Esophagus squamous epithelium (tissue), 5 donors: ENCODE measurements around the gene IFRD1. TPM values are rescaled to one million over a fixed set of nuclear protein-coding genes. Genes with fewer than 3 reads are reported as not detected.

Source experiments
- DNase-seq: peaks from one replicate; lab custom pipeline; 2025; lab: John Stamatoyannopoulos, UW
- H3K27ac ChIP-seq, 4 donors: fragments of 200-600 bp; sonication (generic); one replicate each; pipeline ENCODE4 v1.5.1; 2016 to 2019; ENCODE audit warnings: mild to moderate bottlenecking in 1 of 4
- H3K27me3 ChIP-seq, 4 donors: fragments of 200-600 bp; sonication (generic); 1 replicate in 3 of 4; 2 replicates in 1 of 4; pipeline versions ENCODE4 v1.5.1 to v1.6.0; 2017 to 2021; ENCODE audit warnings: antibody characterized with exemption in 1 of 4
- H3K36me3 ChIP-seq, 3 donors: fragments of 200-600 bp; sonication (generic); one replicate each; pipeline ENCODE4 v1.5.1; 2016 to 2019
- H3K4me1 ChIP-seq, 3 donors: fragments of 200-600 bp; sonication (generic); one replicate each; pipeline ENCODE4 v1.5.1; 2017 to 2019
- H3K4me3 ChIP-seq, 4 donors: fragments of 200-600 bp; sonication (generic); 1 replicate in 3 of 4; 2 replicates in 1 of 4; pipeline ENCODE4 v1.5.1; 2016 to 2019; ENCODE audit warnings: mild to moderate bottlenecking in 2 of 4, moderate library complexity in 1 of 4
- H3K9me3 ChIP-seq, 3 donors: fragments of 200-600 bp; sonication (generic); one replicate each; pipeline ENCODE4 v1.5.1; 2016 to 2019
- POLR2A ChIP-seq, 4 donors: fragments of 450-650 bp; IDR thresholded peaks; one replicate each; pipeline ENCODE4 v1.6.1; 2017; ENCODE audit warnings: antibody characterized with exemption in 4 of 4, mild to moderate bottlenecking in 4 of 4, moderate library complexity in 3 of 4
- WGBS, 2 donors: methylation state at CpG; one replicate each; pipeline ENCODE4 v1.1.5; 2018; 5-methylcytosine and 5-hydroxymethylcytosine counted together
- intact Hi-C: fragments of 100-400 bp; cut with DNase I; formaldehyde crosslinking; loops from one replicate; pipeline ENCODE4 v1.15.0; 2022
- small RNA-seq, 4 donors: library from RNA; depleted of rRNA; stranded (forward); fragments of <200 nt; gene quantifications; one replicate each; pipeline ENCODE3, GENCODE V24; 2016
- total RNA-seq, 4 donors: library from RNA; depleted of rRNA; stranded (reverse); fragments of >200 nt; gene quantifications; one replicate each; pipeline ENCODE4 v1.1.0, GENCODE V29; 2016
- donor health status: DM: yes; HTN: yes; CAD: no.

IFRD1 gene
- total RNA-seq, 4 donors from 2014 or later, result 19.4 to 52.1 (median 31.1) TPM

DNA sequence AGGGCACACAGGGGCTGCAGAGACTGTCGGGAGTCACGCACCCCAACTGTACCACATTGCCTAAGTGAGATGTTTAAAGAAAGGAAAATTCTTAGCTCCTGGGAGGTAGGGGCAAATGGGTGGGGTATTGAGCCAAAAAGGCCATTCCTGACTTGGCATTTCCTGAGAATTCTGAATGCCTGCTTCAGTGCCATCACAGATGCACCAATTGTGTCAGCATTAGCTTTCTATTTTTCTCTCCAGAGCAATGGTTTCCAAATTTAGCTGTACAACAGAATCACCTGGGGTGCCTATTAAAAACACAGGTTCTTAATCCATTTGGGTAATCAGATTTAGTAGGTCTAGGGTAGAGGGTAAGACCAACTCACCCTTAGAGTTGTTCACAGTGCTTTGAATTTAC is 73.6 kb downstream of the IFRD1 start:
- TF ChIP-seq POLR2A (IDR thresholded peaks at IDR 0.05), result no peak
- Histone ChIP-seq H3K36me3 (no peaks in the 10 kb centered on the region), H3K9me3 (no peaks in the 10 kb centered on the region), H3K27ac (no peak overlapping the region), H3K4me1 (no peaks in the 10 kb centered on the region), H3K4me3 (no peak overlapping the region), H3K27me3 (no peaks in the 10 kb centered on the region)
- WGBS, 2 donors, result 95 to 100% methylated on average over 2 of the region's 2 CpGs
- DNase-seq, result no peak
- intact Hi-C loops, result no loop called here

Small RNA genes lying within 50 kb of the gene (small RNA-seq; reads per million reads assigned to genes)
- gene AC079741.1, result 0 reads per million in 4 donors

Other genes with a start within 250 kb of the IFRD1 start
- gene DOCK4, start 244.1 kb upstream of the IFRD1 start, total RNA-seq, result 10 to 100 TPM in 3 of 4 donors, 1 to 10 TPM in 1; 9.9 to 30.9 (median 13.7) TPM
- 10 to 100 TPM in 3 of 4 donors, 1 to 10 TPM in 1; 7.3 to 32.0 (median 19.6) TPM for gene ZNF277, start 243.8 kb upstream of the IFRD1 start, total RNA-seq
- 1 to 10 TPM in 2 of 4 donors, under 1 TPM in 2; 0.40 to 2.7 (median 1.4) TPM for gene LSMEM1, start 30.5 kb downstream of the IFRD1 start, total RNA-seq